Smooth muscle cell of the brain vasculature (primary cell): ENCODE data around the gene ZMYND11.
"Not testable (repeated sequence)": the region's sequence is repeated elsewhere in the genome, so short reads cannot be mapped to it uniquely, and the experiment has no call there.

ENCODE experiments used
- DNase-seq: peaks from one replicate; pipeline ENCODE4 v3.0.0-alpha.2; 2012; ENCODE audit warnings: low read depth, low spot score

ZMYND11 gene

DNA sequence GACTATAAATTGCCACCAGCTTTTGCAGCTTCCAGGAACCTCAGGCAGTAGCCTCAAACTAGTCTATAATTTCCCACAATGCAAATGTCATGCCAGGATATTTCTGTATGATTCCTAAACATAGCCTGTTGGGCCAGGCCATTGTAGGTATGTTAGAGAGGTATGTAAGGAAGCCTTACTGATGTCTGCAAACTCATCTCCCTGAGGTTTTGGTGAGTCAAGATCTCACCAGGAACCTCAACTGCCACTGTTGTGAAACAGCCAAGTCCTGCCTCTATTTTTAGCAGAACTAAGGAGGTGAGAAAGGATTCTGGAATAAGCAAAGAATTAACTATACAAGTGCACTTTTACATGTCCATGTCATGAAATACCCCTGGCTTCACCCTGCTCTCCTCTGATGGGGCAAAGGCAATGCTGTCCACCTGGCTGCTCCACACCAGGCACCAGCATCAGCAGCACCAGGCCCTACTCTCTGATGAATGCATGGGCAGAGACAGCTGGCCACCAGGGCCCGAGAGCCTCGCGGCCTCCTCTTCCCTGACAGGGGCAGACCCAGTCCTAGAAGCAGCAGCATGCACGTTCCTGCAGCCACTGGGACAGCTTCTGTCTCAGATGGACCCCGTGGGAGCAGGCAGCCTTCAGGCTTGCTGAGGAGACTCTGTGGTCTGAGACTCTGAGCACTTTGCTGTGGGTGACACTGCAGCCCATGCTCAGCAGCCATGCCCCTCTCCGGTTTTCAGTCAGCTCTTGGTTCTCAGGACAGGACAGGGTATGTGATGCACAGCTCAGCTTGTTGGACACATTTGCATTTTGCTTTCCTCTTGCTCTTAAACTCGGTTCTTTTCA lies 147.3 kb downstream of the ZMYND11 start:
- no peak for DNase-seq

DNA sequence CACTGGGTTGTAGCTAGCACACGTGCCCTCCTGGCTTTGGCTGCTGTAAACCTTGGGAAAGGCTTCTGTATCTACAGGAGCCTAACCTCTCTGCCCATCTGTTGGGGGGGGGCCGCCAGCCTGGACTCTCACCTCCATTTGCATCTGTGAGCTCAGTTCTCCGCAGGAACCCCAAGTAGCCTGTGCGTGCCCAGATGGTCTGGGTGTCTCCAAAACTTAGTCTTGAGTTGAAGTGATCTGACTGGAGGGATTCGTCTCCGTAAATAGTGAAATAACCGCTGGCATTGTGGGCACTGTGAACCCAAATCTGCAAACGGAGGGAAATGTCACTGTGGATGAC lies 147.9 kb downstream of the ZMYND11 start:
- no peak for DNase-seq

DNA sequence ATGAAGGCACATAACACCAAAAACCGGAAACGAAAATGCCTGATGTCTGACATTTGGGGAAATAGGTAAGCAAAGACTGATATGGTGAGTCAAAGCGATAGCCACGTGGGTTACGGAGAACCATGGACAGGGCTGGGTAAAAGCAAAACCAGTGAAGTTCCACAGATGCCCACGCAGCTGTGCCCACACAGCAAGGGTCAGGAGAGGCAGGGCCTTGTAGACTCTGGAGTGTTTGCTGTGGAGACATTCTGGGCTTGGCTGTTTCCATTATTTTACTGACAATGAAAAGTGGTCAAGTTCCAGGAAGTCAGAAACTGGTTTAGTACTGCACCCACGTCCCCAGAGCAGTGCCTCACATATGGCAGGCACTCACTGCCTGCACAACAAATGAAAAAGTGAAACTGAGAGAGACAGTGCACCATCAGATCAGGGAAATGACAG lies 148.7 kb downstream of the ZMYND11 start:
- DNase-seq = no peak

DNA sequence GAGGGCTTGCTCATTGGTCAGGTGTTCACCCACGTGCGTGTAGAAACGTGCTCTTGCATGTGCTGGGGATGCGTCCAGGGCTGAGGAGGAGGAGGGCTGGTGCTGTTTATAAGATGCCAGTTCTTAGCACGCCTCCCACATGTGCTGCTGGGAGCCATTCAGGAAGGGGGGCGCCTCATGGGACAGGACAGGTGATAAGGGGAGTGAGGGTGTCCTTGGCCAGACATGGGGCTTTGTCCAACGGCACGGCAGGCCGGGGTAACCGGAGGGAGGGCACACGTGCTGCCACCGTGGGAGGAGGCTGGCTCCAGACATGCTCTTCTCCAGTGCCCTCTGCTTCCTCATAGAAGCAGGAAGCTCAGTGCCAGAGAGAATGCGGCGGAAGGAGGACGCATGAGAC lies 150.0 kb downstream of the ZMYND11 start:
- DNase-seq = no peak

DNA sequence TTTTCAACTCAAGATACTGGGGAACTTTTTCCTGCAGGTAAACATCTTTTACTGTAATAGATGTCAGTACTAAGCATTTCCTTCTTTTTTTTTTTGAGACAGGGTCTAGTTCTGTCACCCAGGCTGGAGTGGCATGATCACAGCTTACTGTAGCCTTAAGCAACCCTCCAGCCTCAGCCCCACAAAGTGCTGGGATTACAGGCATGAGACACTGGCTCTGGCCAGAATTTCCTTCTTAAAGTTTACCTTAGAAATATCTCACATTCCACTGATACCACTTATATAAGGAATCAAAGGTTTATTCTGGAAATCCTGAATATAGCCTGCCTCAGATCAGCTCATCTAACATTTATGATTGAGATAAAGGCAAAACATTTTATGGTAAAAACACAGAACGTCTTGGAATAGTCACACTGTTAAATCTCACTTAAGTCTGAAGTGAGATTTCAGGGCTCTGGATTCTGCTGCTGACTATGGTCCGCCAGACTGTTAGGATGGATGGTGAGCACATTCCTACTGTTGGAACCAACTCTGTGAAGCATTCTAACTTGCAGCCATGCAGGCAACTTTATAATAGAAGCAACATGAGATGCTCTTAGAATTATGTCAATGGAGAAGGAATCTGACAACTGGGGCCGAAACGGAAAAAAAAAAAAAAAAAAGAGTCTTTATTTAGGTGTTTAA lies 151.9 kb downstream of the ZMYND11 start:
- DNase-seq = no peak

DNA sequence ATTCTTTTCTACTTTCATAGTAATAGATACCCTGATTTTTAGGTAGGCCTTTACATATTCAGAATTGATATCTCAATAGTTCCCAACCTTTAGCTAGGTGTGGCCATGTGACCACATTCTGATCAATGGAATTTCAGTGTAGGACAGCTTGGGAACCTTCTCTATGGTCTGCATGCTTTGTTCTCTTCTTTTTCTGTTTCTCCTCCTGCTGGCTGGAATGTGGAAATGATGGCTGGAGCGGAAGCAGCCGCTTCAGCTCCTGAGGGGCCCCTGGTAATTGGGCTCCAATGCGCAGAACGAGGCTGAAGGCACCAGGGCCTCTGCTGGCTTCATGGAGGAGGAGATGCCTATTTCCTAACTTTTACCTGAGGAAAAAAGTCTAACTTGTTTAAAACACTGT lies 152.6 kb downstream of the ZMYND11 start:
- DNase-seq = no peak

DNA sequence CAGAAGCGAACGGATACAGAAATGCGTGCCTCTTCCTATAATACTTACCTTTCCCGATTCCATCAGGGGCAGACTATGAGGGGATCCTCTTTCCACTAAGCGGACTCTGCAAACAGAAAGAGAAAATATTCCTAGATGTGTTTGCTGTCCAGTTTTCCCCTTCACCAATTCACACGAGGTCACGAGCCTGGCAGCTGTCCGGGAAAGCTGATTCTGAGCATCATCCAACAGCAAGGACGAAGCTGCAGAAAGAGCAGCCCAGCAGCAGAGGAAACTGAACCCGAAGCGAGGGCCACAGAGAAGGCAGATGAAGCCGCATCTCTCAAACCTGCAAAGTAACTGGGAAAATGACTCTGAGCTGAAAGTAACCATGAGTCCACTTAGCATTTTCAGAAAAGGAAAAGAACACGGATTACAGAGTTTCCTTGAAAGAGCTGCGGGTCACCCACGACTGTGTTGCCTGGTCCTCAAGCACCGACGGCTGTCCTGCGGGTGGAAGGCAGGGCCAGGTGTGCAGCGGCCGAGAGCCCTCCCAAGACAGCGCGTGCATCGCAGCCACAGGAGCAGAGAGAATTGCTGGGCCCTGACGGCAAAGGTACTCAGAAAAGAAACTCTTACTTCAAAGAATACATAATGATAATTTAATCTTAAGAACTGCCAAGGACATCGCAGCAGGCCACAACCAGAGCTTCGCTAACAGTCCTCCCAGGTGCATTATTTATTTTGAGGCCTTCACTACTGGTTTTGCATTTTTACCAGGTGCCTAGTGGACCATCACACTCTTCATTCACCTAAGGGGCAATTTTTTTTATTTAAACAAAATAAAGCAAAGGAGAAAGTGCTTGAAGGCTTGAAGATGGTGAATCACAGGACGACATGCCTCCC lies 153.3 kb downstream of the ZMYND11 start:
- no peak for DNase-seq

DNA sequence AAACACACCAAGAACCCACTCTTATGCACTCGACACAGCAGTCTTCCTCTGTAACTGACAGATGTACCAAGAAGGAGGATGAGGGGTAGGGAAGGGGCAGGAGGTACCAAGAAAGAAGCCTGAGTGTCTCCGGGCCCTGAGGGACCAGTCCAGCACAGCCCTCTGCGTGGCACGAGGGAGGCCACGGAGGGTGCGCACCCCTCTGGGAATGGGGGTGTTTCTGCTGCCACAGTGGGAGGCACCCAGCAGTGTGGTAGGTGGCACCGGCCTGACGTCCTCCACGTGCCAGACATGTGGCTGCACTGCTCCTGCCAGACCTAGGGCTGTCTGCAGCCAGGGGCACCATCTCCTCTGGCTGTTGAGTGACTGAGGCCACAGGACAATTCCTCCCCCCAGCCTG lies 154.3 kb downstream of the ZMYND11 start:
- DNase-seq = no peak

DNA sequence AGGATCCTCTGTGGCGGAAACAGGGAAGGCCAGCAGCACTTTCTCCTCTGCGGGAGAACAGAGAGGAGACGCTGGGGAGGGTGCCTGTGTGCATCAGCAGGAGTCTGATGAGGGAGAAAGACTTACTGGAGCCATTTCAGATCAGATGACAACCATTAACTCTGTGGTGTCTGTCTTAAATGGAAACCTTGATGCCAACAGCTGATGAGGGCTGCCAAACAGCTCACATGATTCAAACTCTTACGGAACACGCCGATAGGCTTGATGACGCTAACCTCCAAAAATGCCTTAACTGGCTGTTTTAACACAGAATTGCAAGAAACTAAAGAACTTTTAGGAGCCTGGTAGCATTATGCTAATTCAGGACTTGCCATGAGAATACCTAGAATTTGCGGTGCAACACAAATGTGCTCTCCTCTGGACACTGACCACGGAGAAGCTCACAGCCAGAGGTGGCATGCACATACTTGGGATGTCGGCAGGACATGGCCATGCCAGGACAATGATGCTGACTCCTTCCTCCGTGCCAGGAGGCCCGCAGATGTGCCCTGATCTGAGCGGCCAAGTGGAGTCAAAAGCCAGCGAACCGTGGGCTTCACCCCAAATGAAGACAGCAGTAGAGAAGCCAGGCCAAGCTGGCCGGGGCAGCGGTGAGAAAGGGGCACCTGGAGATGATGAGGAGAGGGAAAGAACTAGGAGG lies 154.9 kb downstream of the ZMYND11 start:
- DNase-seq = no peak

DNA sequence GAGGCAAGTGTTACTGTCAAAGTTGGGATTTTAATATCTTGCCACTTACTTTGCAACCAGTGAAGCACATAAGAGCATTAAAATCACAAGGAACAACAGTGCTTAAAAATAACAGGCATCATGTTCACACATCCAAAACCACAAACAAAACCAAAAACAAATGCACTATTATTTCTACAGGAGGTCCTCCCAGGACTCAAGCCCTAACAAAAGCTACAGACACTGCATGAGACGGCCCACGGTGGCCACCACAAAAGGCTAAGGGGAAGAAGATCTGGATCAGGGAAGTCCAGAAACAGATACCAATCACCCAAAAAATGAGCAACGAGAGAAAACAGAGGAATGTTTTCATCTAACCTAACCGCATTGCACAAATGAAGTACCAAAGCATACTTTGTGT lies 158.4 kb downstream of the ZMYND11 start:
- no peak for DNase-seq

DNA sequence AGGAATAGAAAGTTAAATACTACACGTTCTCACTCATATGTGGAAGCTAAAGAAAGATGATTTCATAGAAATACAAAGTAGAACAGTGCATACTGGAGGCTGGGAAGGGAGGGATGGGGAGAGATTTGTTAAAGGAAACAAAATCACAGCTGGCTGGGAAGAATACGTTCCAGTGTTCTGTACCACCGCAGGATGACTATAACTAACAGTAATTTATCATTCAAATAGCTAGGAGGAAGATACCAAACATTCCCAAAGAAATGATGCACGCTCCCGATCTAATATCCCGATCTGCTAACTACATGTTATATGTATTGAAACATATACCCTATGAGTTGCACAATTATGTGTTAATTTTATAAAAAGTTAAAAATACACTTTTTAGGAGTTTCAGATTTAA lies 162.3 kb downstream of the ZMYND11 start:
- DNase-seq = no peak

DNA sequence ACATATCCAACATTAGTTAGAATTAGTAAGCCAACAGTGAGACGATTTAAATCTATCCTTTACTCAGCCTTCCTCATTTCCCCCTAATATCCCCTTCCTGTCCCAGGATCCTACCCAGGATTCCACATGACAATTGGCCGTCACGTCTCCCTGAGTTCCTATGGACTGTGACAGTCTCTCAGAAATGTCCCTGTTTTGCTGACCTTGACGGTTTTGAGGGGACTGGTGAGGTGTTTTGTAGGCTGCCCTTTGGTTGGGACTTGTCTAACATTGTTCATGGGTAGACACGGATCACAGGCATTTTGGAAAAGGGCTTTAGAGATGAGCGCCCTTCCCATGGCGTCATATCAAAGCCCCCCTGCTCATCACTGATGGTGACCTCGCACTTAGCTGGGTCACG lies 162.8 kb downstream of the ZMYND11 start:
- no peak for DNase-seq

DNA sequence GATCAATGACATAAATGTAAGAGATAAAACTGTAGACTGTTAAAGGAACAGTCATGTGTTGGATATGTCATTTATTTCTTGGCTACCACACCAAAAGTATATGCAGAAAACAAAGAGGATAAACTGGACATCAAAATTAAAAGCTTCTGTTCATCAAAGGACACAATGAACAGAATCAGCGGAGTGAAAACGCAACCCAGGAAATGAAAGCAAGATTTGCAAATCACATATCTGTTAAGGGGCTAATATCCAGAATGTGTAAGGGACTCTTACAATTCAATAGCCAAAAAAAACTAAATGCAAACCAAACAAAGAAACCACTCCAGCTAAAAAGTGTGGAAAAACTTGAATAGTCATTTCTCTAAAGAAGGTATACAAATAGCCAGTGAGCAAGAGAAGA lies 164.3 kb downstream of the ZMYND11 start:
- DNase-seq = no peak

DNA sequence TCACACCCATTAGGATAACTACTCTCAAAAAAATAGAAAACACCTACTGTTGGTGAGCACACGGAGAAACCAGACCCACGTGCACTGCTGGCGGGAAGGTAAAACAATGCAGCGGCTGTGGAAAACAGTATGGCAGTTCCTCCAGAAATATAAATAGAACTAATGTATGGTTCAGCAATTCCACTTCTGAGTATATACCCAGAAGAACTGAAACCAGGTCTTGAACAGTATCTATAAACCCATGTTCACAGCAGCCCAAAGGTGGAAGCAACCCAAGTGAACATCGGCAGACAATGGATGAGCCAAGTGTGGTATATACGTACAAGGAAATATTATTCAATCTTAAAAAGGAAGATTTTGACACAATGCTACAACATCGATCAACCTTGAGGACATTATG lies 164.7 kb downstream of the ZMYND11 start:
- no peak for DNase-seq

DNA sequence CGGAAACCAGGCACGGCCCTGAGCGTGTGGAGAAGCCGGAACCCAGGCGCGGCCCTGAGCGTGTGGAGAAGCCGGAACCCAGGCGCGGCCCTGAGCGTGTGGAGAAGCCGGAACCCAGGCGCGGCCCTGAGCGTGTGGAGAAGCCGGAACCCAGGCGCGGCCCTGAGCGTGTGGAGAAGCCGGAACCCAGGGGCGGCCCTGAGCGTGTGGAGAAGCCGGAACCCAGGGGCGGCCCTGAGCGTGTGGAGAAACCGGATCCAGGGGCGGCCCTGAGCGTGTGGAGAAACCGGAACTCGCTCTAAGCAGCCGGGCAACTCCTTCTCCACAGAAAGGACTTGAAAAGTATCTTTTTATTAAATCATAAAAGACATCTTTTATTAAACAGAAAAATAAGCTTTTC lies 165.3 kb downstream of the ZMYND11 start:
- DNase-seq = not testable (repeated sequence)

DNA sequence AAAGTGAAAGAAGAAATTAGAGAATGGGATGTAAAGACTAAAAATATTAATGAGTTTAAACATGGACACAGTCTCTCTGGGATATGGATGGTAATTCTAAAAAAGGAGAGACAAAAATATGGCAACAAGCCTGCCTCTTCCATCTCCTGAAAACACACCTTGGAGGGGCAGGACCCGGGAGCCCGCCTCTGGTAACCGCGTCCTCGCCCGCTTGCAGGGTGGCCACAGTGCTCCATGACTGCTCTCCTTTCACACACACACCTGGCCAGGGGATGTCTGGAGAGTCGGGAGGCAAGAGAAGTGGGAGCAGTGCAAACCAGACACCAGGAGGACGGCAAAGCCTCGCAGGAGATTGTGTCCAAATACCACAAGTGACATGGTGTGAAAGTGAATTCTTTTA lies 166.3 kb downstream of the ZMYND11 start:
- DNase-seq = no peak
